Parathyroid adenoma (tissue), 2 donors: ENCODE measurements around the gene BCL7B.
A peak's percentile ranks its signal among the peaks of the same experiment; 100 is the strongest.

Experiments
- H2AFZ ChIP-seq: fragments of 300-600 bp; sonication (generic); one replicate; pipeline ENCODE4 v1.7.0; 2017; ENCODE audit warnings: antibody characterized with exemption, mild to moderate bottlenecking
- H3K27ac ChIP-seq: fragments of 300-600 bp; sonication (generic); one replicate; pipeline ENCODE4 v1.7.0; 2017
- H3K27me3 ChIP-seq: fragments of 300-600 bp; sonication (generic); one replicate; pipeline ENCODE4 v1.7.0; 2017; ENCODE audit warnings: low read length; ENCODE audit not compliant: control insufficient read depth, insufficient read depth
- H3K36me3 ChIP-seq: fragments of 300-600 bp; sonication (generic); one replicate; pipeline ENCODE4 v1.7.0; 2017; ENCODE audit warnings: low read length; ENCODE audit not compliant: control insufficient read depth, insufficient read depth
- H3K4me1 ChIP-seq: fragments of 300-600 bp; sonication (generic); one replicate; pipeline ENCODE4 v1.7.0; 2017; ENCODE audit warnings: control low read depth
- H3K4me2 ChIP-seq: fragments of 300-600 bp; sonication (generic); one replicate; pipeline ENCODE4 v1.7.0; 2017; ENCODE audit warnings: low read length
- H3K4me3 ChIP-seq: fragments of 300-600 bp; sonication (generic); one replicate; pipeline ENCODE4 v1.7.0; 2017; ENCODE audit warnings: low read depth, low read length
- H3K79me2 ChIP-seq: fragments of 300-600 bp; sonication (generic); one replicate; pipeline ENCODE4 v1.7.0; 2017; ENCODE audit warnings: control low read depth
- H3K9ac ChIP-seq: fragments of 300-600 bp; sonication (generic); one replicate; pipeline ENCODE4 v1.7.0; 2017; ENCODE audit warnings: mild to moderate bottlenecking
- H3K9me3 ChIP-seq: fragments of 300-600 bp; sonication (generic); one replicate; pipeline ENCODE4 v1.7.0; 2017; ENCODE audit warnings: low read length; ENCODE audit not compliant: control insufficient read depth
- CTCF ChIP-seq: fragments of 300-600 bp; sonication (generic); IDR thresholded peaks from one replicate; pipeline ENCODE4 v1.7.0; 2017; ENCODE audit warnings: antibody characterized with exemption, mild to moderate bottlenecking
- donor health status: primary hyperparathyroidism.

The BCL7B gene

GRCh38 chr7:73578342-73579128 lies 21.0 kb upstream of the BCL7B start, which contains the start of gene TBL2:
Gene TBL2, minus strand, starts transcription at chr7:73578579. Its CDS starts 30 bp downstream, at chr7:73578549.
- Histone ChIP-seq H3K4me2 (peak within 1 kb of the TSS; percentile 78), H3K4me1 (no peaks in the 10 kb centered on the region), H2AFZ (peak within 1 kb of the TSS; percentile 97)

DNA sequence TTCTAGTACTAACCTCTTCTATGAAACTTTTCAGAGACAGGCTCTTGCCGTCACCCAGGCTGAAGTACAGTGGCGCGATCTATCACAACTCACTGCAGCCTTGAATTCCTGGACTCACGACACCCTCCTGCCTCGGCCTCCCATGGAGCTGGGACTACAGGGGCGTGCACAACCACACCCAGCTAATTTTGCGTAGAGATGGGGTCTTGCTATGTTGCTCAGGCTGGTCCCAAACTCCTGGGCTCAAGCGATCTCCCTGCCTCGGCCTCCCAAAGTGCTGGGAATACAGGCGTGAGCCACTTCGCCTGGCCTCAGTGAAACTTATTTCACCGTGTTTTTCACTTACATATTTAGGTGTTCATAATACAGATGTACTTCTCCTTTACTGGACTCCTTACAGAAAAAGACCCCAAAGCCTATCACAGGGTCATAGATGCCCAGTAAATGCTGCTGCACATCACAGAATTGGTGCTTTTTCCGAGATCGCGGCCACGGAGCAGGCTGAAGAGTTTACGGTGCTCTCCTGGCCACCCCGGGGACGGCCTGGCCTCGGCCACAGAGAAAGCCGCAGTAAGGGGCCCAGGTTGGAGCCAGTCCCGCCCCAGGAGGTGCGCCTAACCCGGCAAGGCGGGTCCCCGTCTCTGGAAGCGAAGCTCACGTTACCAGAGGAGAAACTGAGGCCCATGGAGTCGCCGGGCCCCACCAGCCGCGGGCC lies 20.3 kb upstream of the BCL7B start:
- H3K79me2 ChIP-seq: peaks cover 9% of the 10 kb centered on the region
- peak overlapping the region; percentile 97 for H2AFZ ChIP-seq
- H3K9ac ChIP-seq: peak overlapping the region; percentile 84
- peak overlapping the region; percentile 78 for H3K4me2 ChIP-seq
- no peaks in the 10 kb centered on the region for H3K27me3 ChIP-seq
- no peaks in the 10 kb centered on the region for H3K9me3 ChIP-seq
- no peaks in the 10 kb centered on the region for H3K36me3 ChIP-seq
- peak overlapping the region; percentile 72 for H3K4me3 ChIP-seq
- H3K4me1 ChIP-seq: no peaks in the 10 kb centered on the region
- no peak for TF ChIP-seq CTCF
- peak overlapping the region; percentile 47 for H3K27ac ChIP-seq

More at GRCh38 chr7:73578342-73579128, 21.0 kb upstream of the BCL7B start, which contains the start of gene TBL2:
- Histone ChIP-seq H3K4me3 (peak within 1 kb of the TSS; percentile 72), H3K36me3 (no peaks in the 10 kb centered on the region), H3K9ac (peak within 1 kb of the TSS; percentile 84), H3K9me3 (no peaks in the 10 kb centered on the region), H3K27me3 (no peaks in the 10 kb centered on the region), H3K79me2 (peaks cover 9% of the 10 kb centered on the region), H3K27ac (peak within 1 kb of the TSS; percentile 47)
- TF ChIP-seq CTCF: peak; percentile 14

DNA sequence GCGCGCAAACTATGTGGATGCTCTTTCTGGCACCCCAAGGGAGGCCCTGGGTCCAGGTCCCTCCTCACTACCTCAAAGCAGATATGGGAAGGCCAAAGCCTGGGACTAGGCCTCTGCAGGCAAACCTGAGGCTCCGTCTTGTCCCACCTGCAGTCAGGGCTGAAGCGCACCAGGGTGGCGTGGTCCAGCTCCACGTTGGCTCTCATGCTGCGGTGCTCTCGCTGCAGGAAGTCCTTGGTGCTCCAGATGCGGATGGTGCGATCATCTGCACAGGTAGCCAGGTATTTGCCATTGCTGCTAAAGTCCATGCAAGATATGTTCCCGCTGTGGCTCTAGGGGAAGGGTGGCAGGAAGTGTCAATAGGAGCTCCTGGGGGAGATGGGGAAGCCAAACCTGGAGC lies 16.3 kb upstream of the BCL7B start:
- peaks cover 9% of the 10 kb centered on the region for H3K79me2 ChIP-seq
- H3K27me3 ChIP-seq: no peaks in the 10 kb centered on the region
- no peak overlapping the region for H2AFZ ChIP-seq
- H3K9me3 ChIP-seq: no peaks in the 10 kb centered on the region
- no peak overlapping the region for H3K27ac ChIP-seq
- H3K36me3 ChIP-seq: no peaks in the 10 kb centered on the region
- no peak for TF ChIP-seq CTCF
- no peak overlapping the region for H3K4me2 ChIP-seq
- H3K9ac ChIP-seq: no peak overlapping the region
- H3K4me1 ChIP-seq: no peaks in the 10 kb centered on the region
- no peak overlapping the region for H3K4me3 ChIP-seq

DNA sequence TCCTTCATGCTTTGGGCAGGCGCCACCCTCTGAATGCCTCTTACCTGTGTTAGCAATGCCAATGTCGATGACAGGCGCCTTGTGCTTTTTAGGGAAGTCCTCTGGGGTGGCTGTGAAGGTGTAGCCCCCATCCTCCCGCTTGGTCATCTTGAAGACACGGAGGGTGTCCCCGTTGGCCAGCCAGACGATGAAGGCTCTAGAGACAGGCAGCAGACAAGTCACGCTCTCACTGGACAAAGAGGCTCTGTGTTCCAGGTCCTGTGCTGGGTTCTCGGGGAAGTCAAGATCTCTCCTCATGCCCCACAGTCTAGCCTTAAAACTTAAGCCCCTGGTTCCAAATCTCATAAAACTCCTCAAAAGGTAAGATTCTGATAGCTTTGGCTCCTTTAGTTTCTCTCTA lies 15.8 kb upstream of the BCL7B start:
- Histone ChIP-seq H3K4me2 (no peak overlapping the region), H3K4me3 (no peak overlapping the region), H3K27me3 (no peaks in the 10 kb centered on the region), H3K27ac (no peak overlapping the region), H2AFZ (no peak overlapping the region), H3K4me1 (no peaks in the 10 kb centered on the region), H3K9me3 (no peaks in the 10 kb centered on the region), H3K79me2 (peaks cover 9% of the 10 kb centered on the region), H3K9ac (no peak overlapping the region), H3K36me3 (no peaks in the 10 kb centered on the region)
- no peak for TF ChIP-seq CTCF
